GM18907 (cell line): ENCODE data around the gene HERPUD1.
A peak's percentile ranks its signal among the peaks of the same experiment; 100 is the strongest.
"Not testable (repeated sequence)": the region's sequence is repeated elsewhere in the genome, so short reads cannot be mapped to it uniquely, and the experiment has no call there.

Experiments
- ATAC-seq: cut with Tn5 transposase; IDR thresholded peaks from one replicate; pipeline ENCODE4 v1.9.1; 2021; ENCODE audit warnings: mild to moderate bottlenecking, moderate library complexity; ENCODE audit not compliant: unreplicated experiment

Gene HERPUD1

GRCh38 chr16:56977823-56978430 lies 46.0 kb downstream of the HERPUD1 start:
- no peak for ATAC-seq

- no peak for ATAC-seq
Observed at GRCh38 chr16:56980201-56980535, 48.2 kb downstream of the HERPUD1 start.

GRCh38 chr16:56980792-56981724 lies 49.1 kb downstream of the HERPUD1 start:
- ATAC-seq: peak; percentile 61

DNA sequence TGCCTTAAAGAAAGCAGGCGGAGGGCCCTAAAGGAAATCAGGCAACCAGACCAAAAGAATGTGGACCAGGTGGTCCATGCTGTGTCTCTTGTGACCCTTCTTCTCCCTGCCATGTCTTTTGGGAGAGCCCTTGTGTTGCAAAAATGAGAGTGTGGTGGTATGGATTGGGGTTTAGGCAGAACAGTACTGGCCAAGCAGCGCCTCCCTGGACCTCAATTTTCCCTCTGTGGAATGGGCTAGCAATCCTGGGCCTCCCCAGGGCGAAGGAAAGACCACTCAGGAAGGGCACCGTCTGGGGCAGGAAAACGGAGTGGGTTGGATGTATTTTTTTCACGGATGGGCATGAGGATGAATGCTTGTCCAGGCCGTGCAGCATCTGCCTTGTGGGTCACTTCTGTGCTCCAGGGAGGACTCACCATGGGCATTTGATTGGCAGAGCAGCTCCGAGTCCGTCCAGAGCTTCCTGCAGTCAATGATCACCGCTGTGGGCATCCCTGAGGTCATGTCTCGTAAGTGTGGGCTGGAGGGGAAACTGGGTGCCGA lies 49.9 kb downstream of the HERPUD1 start:
- no peak for ATAC-seq

DNA sequence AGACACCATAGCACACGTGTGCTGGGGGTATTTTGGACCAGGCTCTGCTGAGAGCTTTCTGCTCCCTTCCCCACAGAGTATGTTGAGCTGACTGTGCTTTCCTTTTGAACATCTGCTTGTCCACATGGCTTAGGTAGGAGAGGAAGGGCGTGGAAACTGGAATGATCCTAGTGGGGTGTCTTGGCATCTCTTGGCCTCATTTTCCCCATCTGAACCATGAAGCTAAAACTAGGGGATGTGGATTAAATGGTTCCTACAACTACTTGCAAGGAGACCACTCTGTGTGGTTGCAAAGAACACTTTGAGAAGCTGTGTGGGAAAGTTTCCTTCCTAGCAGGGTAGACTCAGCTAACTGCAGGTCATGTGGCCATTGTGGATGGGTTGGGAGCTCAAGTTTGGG lies 50.8 kb downstream of the HERPUD1 start:
- no peak for ATAC-seq

DNA sequence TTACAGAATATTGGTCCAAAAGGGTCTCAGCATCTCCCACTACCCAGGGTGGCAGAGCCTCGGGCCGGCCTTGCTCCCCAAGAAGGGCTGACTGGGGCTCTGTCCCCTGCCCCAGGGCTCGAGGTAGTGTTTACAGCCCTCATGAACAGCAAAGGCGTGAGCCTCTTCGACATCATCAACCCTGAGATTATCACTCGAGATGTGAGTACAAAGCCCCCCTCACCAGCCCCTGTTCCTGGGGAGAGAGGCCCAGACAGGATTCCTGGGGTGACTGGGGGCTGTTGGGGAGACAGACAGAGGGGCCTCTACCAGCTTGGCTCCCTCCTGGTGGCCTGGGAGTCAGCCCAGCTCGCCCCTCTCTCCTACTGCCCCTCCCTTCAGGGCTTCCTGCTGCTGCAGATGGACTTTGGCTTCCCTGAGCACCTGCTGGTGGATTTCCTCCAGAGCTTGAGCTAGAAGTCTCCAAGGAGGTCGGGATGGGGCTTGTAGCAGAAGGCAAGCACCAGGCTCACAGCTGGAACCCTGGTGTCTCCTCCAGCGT lies 51.3 kb downstream of the HERPUD1 start:
- no peak for ATAC-seq

- no peak for ATAC-seq
Observed at GRCh38 chr16:56984639-56985038, 52.7 kb downstream of the HERPUD1 start.

- ATAC-seq: no peak
Observed at GRCh38 chr16:56985288-56985961, 53.5 kb downstream of the HERPUD1 start.

DNA sequence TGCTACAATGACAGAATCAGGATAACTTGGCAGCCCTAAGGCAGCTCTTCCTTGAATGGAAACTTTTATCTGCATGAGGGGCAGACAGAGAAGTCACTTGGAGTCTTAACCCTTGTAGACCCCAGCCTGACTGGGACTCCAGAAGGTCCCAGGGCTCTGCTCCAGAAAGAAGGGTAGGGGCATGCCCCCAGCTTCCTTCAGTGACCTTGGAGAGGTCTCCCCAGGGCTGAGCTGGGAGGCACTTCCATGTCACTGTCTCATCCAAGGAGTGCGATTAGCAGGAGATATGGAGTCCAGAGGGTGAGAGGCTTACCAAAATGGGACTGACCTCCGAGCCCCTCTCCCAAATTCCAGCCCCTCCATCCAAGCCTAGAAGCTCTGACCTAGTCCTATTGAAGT lies 54.0 kb downstream of the HERPUD1 start:
- no peak for ATAC-seq

GRCh38 chr16:56986361-56986760 lies 54.4 kb downstream of the HERPUD1 start:
- ATAC-seq: no peak

DNA sequence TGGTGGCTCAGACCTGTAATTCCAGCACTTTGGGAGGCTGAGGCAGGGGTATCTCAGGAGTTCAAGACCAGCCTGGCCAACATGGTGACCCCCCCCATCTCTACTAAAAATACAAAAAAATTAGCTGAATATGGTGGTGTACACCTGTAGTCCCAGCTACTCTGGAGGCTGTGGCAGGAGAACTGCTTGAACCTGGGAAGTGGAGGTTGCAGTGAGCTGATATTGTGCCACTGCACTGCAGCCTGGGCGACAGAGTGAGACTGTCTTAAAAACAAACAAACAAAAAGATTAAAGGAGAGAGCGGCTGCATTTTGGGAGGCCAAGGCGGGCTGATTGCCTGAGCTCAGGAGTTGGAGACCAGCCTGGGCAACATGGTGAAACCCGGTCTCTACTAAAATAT lies 55.0 kb downstream of the HERPUD1 start:
- ATAC-seq: not testable (repeated sequence)

DNA sequence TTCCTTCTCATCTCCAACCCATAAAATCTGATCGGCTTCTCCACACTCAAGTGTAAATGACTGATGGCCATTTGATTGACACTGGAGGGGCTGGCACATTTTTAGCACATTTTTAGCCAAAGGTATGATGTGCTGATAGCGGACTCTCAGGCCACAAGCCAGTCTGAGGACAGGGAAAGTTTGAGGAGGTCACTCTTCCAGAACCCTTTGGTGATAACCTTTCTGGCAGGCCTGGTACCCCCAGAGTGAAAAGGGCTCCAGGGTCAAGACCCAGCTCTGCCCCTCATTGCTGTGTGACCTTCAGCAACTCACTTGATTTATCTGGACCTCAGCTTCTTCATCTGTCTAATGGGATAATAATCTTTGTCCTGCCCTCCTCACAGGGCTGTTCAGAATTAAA lies 55.8 kb downstream of the HERPUD1 start:
- ATAC-seq: no peak

DNA sequence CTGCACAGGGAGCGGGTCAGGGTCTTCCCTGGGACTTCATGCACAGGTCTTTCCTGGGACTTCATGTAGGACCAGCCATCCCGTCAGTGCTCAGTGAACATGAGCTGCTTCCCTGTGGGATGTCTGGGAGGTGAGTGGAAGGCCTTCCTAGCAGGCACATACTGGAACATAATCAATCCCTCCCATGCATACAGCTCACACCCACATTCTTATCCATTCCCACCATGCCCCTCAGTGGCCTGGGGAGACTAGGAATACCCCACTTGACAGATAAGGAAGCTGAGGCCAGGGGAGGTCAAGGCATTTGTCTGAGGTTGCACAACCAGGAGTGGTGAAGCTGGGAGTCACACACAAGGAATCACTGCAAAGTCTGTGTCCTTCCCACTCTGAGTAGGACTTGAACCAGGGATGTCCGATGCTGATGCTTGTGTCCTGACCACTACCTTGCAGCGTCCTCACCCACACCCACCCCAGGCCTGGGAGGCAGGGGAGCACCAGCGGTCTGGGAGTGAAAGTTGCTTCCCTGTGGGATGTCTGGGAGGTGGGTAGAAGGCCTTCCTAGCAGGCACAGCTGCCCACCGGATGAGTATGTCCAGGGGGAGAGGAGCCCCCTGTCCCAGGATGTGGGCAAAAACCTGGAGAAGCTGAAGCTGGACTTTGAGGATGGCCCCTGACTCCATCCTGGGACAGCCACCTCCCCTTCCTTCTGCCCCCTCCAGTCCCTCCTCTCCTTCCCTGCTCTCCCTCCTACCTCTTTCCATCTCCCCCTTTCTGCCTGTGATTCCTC lies 56.4 kb downstream of the HERPUD1 start:
- no peak for ATAC-seq

DNA sequence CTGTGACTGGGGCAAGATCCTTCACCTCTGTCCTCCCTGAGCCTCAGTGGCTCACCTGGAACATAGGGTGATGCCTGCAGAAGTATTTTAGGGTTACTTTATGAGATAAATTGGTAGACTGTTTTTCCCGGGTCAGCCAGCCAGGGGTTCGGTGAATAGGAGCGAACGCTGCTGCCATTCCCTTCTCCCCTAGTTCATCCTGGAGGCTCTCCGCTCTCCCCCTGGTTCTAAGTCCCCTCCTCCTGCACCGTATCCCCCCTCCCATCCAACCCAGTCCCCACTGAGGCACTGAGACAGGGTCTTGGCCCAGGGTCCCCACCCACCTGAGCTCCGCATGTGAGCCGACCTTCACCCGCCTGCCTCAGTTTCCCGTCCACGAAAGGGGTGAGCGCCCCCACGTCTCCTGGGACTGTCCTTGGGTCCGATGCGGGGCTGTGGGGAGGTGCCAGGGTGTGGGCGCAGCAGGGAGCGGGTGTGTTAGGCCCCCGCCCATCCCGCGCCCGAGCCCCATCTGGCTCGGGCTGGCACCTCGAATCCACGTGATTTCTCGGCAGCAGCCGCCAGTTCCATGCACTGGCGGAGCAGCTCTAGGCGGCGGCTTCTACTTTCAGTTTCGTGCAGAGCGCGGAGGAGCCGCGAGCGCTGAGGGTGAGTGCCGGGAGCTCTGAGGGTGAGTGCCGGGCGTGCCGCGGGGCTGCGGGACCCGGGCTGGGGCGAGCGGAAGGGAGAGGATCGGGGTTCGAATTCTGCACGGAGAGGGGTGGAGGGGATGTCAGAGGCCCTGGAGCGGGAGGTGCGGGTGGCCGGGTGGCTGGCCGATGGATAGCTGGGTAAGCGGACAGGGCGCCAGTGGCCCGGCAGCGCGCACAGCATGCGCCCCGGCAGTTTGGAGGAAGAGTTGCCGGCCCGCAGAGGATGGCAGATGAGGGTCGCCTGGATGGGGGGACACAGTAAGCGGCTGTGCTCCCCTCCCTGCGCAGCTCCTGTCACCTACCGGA lies 57.3 kb downstream of the HERPUD1 start, which contains the start of gene NLRC5:
Gene NLRC5, plus strand, starts transcription at position 610 of the 998 bp plus-strand sequence. CDS start 31,156 bp downstream, outside the sequence.
- peak; percentile 81 for ATAC-seq

DNA sequence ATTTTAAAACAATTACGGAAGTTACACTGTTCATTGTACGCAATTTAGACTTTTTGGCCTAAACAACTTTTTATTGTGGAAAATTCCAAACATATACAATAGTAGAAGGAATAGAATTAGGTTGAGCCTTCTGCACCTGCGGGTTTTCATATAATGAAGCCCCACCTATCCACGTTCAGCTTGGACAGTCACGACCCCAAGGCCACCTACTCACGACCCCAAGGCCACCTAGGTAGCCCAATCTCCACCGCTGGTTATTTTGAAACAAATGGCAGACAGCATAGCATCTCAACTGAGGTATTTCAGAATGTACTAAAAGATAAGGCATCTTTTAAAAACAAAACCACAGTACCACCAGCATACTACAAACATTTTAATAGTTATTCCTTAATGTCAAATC lies 58.0 kb downstream of the HERPUD1 start:
- ATAC-seq: no peak

GRCh38 chr16:56990407-56991286 lies 58.7 kb downstream of the HERPUD1 start:
- no peak for ATAC-seq

DNA sequence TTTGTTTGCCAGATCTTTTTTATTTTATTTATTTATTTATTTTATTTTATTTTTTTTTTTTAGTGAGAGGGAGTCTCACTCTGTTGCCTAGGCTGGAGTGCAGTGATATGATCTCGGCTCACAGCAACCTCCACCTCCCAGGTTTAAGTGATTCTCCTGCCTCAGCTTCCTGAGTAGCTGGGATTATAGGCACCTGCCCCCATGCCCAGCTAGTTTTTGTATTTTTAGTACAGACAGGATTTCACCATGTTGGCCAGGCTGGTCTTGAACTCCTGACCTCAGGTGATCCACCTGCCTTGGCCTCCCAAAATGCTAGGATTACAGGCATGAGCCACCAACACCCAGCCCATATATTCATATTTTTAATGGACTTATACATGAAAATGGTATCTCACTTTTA lies 60.5 kb downstream of the HERPUD1 start:
- not testable (repeated sequence) for ATAC-seq

DNA sequence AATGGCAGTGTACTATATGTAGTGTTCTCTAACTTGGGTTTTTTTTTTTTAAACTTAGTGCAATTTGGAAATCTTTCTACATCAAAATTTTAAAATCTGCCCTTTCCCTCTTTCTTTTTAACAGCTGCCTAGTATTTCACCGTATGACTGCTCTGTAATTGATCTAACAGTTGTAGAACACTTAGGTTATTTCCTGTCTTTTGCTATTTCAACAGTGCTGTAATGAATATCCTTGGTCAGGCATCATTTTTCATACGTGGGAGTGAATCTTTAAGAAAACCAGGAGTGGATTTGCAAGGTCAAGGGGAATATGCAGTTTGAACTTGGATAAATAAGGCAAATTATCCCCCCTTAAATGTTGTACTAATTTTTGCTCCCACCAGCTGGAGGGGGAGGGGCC lies 61.3 kb downstream of the HERPUD1 start:
- ATAC-seq: no peak
